ENCODE data around the gene VAMP4. TPM values are rescaled to one million over a fixed set of nuclear protein-coding genes. Genes with fewer than 3 reads are reported as not detected.
A peak's percentile ranks its signal among the peaks of the same experiment; 100 is the strongest.

VAMP4 gene
- total and polyA plus RNA-seq, 8 donors, result 14.7 to 19.4 (median 18.5) TPM

- peak overlapping the region; percentile 72 to 73 for H3K27ac ChIP-seq
- H3K36me3 ChIP-seq, result no peaks in the 10 kb centered on the region
- intact Hi-C loops (cut with DNase I), result no loop called here
- no peaks in the 10 kb centered on the region for H3K9me3 ChIP-seq
- no peaks in the 10 kb centered on the region for H3K27me3 ChIP-seq
- DNase-seq, result no peak
- H3K4me1 ChIP-seq, result peaks cover 7 to 16% of the 10 kb centered on the region in 2 donors
- no peak for ATAC-seq
- no peak for TF ChIP-seq CTCF (IDR thresholded peaks at IDR 0.05)
- H3K4me3 ChIP-seq, result no peak overlapping the region
Measured at GRCh38 chr1:171653796-171654195, 88.1 kb downstream of the VAMP4 start.

DNA sequence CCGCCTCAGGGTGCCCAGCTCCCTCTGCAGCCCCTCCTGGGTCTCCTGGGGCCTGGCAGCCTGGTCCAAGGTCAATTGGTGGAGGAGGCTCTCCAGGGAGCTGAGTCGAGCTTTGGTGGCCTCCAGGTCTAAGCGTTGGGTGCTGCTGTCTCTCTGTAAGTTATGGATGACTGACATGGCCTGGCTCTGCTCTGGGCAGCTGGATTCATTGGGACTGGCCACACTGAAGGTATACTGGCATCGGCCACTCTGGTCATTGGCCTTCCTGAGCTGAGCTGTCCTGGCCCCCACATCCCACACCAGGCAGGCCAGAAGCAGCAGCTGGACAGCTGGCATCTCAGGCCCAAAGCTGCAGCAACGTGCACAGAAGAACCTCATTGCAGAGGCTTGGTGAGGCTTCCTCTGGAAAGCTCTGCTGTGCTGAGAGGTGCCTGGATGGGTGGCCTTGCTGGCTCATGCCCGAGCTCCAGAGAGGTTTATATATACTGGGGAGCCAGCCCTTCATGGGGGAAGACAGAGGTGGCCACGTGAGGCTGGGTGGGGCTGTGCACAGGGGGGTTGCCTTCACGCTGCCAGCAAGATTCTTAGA, 89.5 kb downstream of the VAMP4 start, which contains the start of gene MYOC:
MYOC (minus strand) TSS at position 455 of the 589 bp plus-strand sequence; CDS start at position 378, 77 bp downstream.
- DNase-seq (no peak), ATAC-seq (no peak)
- Histone ChIP-seq H3K27ac (no peak within 1 kb of the TSS), H3K4me3 (no peak within 1 kb of the TSS), H3K36me3 (no peaks in the 10 kb centered on the region), H3K4me1 (peaks cover 7 to 16% of the 10 kb centered on the region in 2 donors), H3K27me3 (no peaks in the 10 kb centered on the region), H3K9me3 (no peaks in the 10 kb centered on the region)
- intact Hi-C loops (cut with DNase I), result no loop called here
- TF ChIP-seq CTCF (IDR thresholded peaks at IDR 0.05), result no peak

Other genes starting within 250 kb of the VAMP4 start
- not detected for gene MYOCOS, start 119.8 kb downstream of the VAMP4 start, total RNA-seq
- under 1 TPM; 0.13 to 0.31 (median 0.18) TPM for gene MYOCOS, start 119.8 kb downstream of the VAMP4 start, polyA plus RNA-seq (ENCODE audit: insufficient read length in 6 of 6)
- under 1 TPM in 1 of 2 donors, not detected in 1; 0.58 TPM for gene MYOC, start 89.4 kb downstream of the VAMP4 start, total RNA-seq
- gene MYOC, start 89.4 kb downstream of the VAMP4 start, polyA plus RNA-seq (ENCODE audit: insufficient read length in 6 of 6), result 1 to 10 TPM; 2.8 to 7.8 (median 5.4) TPM
- gene METTL13, start 39.6 kb upstream of the VAMP4 start, total RNA-seq, result 10 to 100 TPM; 25.1 to 28.2 TPM
- 10 to 100 TPM; 30.4 to 39.5 (median 36.8) TPM for gene METTL13, start 39.6 kb upstream of the VAMP4 start, polyA plus RNA-seq (ENCODE audit: insufficient read length in 6 of 6)
- gene DNM3, start 99.4 kb upstream of the VAMP4 start, total RNA-seq, result 1 to 10 TPM; 6.8 to 7.7 TPM
- 1 to 10 TPM; 5.2 to 7.7 (median 5.7) TPM for gene DNM3, start 99.4 kb upstream of the VAMP4 start, polyA plus RNA-seq (ENCODE audit: insufficient read length in 6 of 6)

All from left lung (tissue), 10 donors.